ENCODE results near the gene OR6Y1. TPM values are rescaled to one million over a fixed set of nuclear protein-coding genes. Genes with fewer than 3 reads are reported as not detected.

OR6Y1 gene
- total RNA-seq, 2 donors from 2014 or later = not detected

DNA sequence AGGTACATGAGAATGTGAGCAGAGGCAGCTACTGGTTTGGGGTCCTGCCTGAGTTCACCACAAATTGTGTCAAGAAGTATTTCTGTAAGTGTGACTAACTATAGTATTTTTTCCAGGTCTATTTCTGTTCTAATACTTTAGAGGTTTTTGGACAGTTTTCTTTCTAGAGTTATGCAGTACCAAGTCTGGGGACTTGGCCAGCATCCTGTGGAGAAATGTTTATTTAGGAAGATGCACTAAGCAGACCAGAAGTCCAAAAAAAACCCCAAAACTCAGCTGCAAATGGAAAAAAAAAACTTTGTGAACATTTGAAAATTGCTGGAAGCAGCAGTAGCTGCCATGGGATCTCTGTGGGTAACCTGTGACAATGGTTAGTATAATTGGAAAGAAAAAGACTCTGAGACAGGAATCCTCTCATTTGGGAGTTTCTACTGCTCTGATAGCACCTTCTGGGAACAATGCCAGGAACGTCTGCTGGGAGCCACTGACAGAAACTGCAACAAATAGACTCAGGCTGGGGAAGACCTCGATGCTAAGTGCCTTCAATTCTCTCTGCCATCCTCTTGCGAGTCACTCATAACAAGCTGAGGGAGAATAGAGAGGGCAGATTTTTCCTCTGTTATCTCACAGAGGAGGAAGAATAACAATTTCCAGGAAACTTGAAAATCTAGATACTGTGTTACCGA lies 44.6 kb downstream of the OR6Y1 start:
- Histone ChIP-seq H3K36me3 (replicated peaks in 1 of 2; ENCODE audit: insufficient read depth in 1 of 2, low read depth in 2 of 2) (no peaks in the 10 kb centered on the region), H3K4me3 (no peak overlapping the region), H3K27ac (no peak overlapping the region), H3K4me1 (no peaks in the 10 kb centered on the region), H3K27me3 (no peaks in the 10 kb centered on the region), H3K9me3 (no peaks in the 10 kb centered on the region)
- ATAC-seq (no peak), DNase-seq (no peak)
- TF ChIP-seq, protein P1, sequence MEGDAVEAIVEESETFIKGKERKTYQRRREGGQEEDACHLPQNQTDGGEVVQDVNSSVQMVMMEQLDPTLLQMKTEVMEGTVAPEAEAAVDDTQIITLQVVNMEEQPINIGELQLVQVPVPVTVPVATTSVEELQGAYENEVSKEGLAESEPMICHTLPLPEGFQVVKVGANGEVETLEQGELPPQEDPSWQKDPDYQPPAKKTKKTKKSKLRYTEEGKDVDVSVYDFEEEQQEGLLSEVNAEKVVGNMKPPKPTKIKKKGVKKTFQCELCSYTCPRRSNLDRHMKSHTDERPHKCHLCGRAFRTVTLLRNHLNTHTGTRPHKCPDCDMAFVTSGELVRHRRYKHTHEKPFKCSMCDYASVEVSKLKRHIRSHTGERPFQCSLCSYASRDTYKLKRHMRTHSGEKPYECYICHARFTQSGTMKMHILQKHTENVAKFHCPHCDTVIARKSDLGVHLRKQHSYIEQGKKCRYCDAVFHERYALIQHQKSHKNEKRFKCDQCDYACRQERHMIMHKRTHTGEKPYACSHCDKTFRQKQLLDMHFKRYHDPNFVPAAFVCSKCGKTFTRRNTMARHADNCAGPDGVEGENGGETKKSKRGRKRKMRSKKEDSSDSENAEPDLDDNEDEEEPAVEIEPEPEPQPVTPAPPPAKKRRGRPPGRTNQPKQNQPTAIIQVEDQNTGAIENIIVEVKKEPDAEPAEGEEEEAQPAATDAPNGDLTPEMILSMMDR (IDR thresholded peaks at IDR 0.05) = no peak
- no peak for TF ChIP-seq POLR2A (IDR thresholded peaks at IDR 0.05)
- intact Hi-C loops (cut with DNase I) = no loop called here
- WGBS, 2 donors = 28 to 34% methylated on average over 4 of the region's 4 CpGs

DNA sequence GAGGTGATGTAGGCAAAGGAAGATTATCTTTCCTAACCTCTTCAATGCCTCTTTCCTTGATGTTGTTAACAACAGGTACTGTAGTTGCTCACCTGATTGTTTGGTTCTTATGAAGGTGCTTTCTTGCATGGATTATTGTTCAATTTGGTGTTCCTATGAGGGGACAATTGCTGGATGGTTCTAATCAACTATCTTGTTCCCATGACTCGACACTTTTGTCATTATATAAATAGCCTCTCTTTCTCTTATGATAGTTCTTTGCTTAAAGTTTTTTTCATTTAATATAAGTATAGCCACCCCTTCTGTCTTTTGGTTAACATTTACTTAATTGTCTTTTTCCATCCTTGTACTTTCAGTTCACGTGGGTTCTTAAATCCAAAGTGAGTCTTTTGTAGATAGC lies 46.7 kb downstream of the OR6Y1 start:
- ATAC-seq (no peak), DNase-seq (no peak)
- Histone ChIP-seq H3K4me3 (no peak overlapping the region), H3K27ac (no peak overlapping the region), H3K4me1 (no peaks in the 10 kb centered on the region), H3K9me3 (no peaks in the 10 kb centered on the region), H3K36me3 (replicated peaks in 1 of 2; ENCODE audit: insufficient read depth in 1 of 2, low read depth in 2 of 2) (no peaks in the 10 kb centered on the region), H3K27me3 (no peaks in the 10 kb centered on the region)
- 56 to 65% methylated on average over 2 of the region's 2 CpGs for WGBS, 2 donors
- intact Hi-C loops (cut with DNase I) = no loop called here
- no peak for TF ChIP-seq POLR2A (IDR thresholded peaks at IDR 0.05)
- TF ChIP-seq, protein P1 (IDR thresholded peaks at IDR 0.05) = no peak

DNA sequence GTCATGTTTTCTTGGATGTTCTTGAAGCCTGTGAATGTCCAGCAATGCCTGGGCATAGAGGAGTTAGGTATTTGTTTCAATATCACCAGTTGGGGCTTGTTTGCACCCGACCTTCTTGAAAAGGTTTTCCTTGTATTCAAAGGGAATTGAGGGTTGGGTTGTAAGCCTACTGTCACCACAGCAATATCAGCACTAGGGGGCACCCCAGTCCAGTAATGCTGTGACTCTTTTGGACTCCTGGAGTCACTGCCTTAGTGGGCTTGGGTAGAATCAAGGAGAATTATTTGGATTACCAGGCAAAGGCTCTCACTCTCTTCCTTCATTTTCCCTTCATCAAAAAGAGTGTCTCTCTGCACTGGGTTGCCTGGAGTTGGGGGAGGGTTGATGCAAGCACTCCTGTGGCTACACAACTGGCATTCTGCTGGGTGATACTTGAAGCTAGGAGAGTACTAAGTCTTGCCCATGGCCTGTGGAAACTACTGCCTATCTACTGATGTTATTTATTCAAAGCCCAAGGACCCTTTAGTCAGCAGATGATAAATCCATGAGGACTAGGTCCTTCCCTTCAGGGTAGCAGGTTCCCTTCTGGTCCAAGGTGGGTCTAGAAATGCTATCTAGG lies 47.7 kb downstream of the OR6Y1 start:
- H3K4me1 ChIP-seq = no peaks in the 10 kb centered on the region
- DNase-seq (peak in 2 of 4 donors; percentile 8 to 14), ATAC-seq (no peak)
- intact Hi-C loops (cut with DNase I) = no loop called here
- 14 to 50% methylated on average over 1 of the region's 1 CpG for WGBS, 2 donors
- TF ChIP-seq, protein P1 (IDR thresholded peaks at IDR 0.05) = peak in 2 of 7 experiments; percentile 24 to 25
- TF ChIP-seq POLR2A (IDR thresholded peaks at IDR 0.05) = no peak
- no peaks in the 10 kb centered on the region for H3K36me3 ChIP-seq (replicated peaks in 1 of 2; ENCODE audit: insufficient read depth in 1 of 2, low read depth in 2 of 2)
- H3K4me3 ChIP-seq = no peak overlapping the region
- no peaks in the 10 kb centered on the region for H3K9me3 ChIP-seq
- no peak overlapping the region for H3K27ac ChIP-seq
- H3K27me3 ChIP-seq = no peaks in the 10 kb centered on the region

DNA sequence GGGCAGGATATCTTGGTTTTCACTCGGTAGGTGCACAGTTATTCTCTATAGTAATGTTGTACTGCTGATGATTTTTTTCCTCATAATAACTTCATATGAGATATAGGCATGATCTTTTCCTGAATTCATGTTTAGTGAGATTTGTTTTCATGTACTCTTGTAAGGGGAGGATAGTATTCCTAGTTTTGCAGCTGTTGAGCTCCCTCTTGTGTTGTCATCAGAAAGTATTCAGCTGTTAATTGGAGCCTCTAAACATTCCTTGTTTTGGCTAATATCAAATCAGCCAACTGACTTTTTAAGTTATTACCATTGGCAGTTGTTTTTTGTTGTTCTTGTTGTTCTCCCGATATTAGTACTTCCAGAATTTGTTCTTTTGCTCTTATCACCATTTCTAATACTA lies 57.8 kb downstream of the OR6Y1 start:
- ATAC-seq = no peak
- H3K27me3 ChIP-seq = no peaks in the 10 kb centered on the region
- 19 to 20% methylated on average over 2 of the region's 2 CpGs for WGBS, 2 donors
- H3K27ac ChIP-seq = no peak overlapping the region
- H3K9me3 ChIP-seq = no peaks in the 10 kb centered on the region
- intact Hi-C loops (cut with DNase I) = no loop called here
- no peaks in the 10 kb centered on the region for H3K36me3 ChIP-seq (replicated peaks in 1 of 2; ENCODE audit: insufficient read depth in 1 of 2, low read depth in 2 of 2)
- TF ChIP-seq POLR2A (IDR thresholded peaks at IDR 0.05) = no peak
- TF ChIP-seq, protein P1 (IDR thresholded peaks at IDR 0.05) = no peak
- DNase-seq = no peak
- H3K4me3 ChIP-seq = no peak overlapping the region
- H3K4me1 ChIP-seq = no peaks in the 10 kb centered on the region

DNA sequence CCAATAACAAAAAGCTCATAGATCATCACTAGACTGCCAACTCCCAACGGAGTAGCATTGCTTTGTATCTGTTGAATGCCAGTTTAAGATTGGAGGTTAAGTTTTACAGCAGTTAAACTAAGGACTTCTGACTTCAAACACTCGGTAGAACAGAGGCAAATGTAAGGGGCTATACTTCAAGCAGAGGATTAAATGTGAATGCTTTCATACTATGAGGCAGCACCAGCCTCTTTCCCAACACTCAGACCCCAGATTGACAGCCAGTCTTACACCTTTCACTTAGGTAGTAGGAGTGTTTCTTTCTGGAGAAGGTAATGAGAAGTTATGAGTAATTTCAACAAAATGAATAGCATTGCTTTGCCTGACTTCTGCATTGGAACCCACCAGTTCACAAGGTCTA lies 59.4 kb downstream of the OR6Y1 start:
- H3K9me3 ChIP-seq = no peaks in the 10 kb centered on the region
- ATAC-seq (no peak), DNase-seq (no peak)
- WGBS, 2 donors = 35 to 40% methylated on average over 2 of the region's 2 CpGs
- no peaks in the 10 kb centered on the region for H3K36me3 ChIP-seq (replicated peaks in 1 of 2; ENCODE audit: insufficient read depth in 1 of 2, low read depth in 2 of 2)
- intact Hi-C loops (cut with DNase I) = no loop called here
- no peak overlapping the region for H3K27ac ChIP-seq
- H3K27me3 ChIP-seq = no peaks in the 10 kb centered on the region
- TF ChIP-seq, protein P1 (IDR thresholded peaks at IDR 0.05) = no peak
- no peak for TF ChIP-seq POLR2A (IDR thresholded peaks at IDR 0.05)
- H3K4me1 ChIP-seq = no peaks in the 10 kb centered on the region
- no peak overlapping the region for H3K4me3 ChIP-seq
